ENCODE results near the gene ASTN2.

- TF ChIP-seq CREB1 (CRISPR knock-in tag; IDR thresholded peaks at IDR 0.05; ENCODE audit: low read depth) (no peak), EZH2 (IDR thresholded peaks at IDR 0.05; ENCODE audit: low read depth, unreplicated experiment) (no peak), CTCF (conservative IDR thresholded peaks at IDR 0.05; ENCODE audit: low read depth in 2 of 2) (no peak), POLR2AphosphoS5 (IDR thresholded peaks at IDR 0.05; ENCODE audit: low read depth) (no peak), EZH2phosphoT487 (IDR thresholded peaks at IDR 0.05; ENCODE audit: unreplicated experiment) (no peak), JUNB (IDR thresholded peaks at IDR 0.05; ENCODE audit: unreplicated experiment) (no peak), REST (IDR thresholded peaks at IDR 0.05; ENCODE audit: unreplicated experiment) (no peak), STAT1 (IDR thresholded peaks at IDR 0.05; ENCODE audit: unreplicated experiment) (no peak)
These were observed 37.8 kb downstream of the ASTN2 start for GRCh38 chr9:117377046-117377445.

All from GM23338 (cell line).